Hematopoietic multipotent progenitor cell (in vitro differentiated cells): Measurements from ENCODE around the gene AKR1C4. TPM values are rescaled to one million over a fixed set of nuclear protein-coding genes. Genes with fewer than 3 reads are reported as not detected.

ENCODE experiments used
- DNase-seq, 3 donors: peaks; one replicate each; pipeline ENCODE4 v3.0.0-alpha.2; 2011 to 2015; ENCODE audit warnings: low read depth in 2 of 3, low spot score in 2 of 3
- total RNA-seq: library from RNA; depleted of rRNA; stranded (reverse); fragments of >200 nt; gene quantifications from one replicate; pipeline ENCODE4 v1.2.3, GENCODE V29; 2012

The AKR1C4 gene
- total RNA-seq, 1 donor = not detected

DNA sequence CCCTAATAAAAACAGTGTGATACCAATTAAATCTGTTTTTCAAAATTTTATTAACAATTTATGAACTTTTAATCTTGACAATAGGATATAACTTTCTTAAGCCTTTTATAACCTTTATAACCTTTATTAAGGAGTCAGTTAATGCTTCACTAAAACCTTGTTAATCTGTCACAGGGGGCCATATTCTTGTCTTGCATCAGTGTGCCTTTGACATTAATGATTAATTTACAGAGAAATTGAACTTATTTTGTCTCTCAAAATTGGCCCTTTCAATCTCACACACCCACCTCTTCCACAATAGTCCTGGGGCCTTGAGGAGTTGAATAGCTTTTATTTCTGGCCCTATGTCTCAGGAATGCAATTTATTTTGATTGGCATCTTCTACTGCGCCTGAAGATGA, 68.5 kb downstream of the AKR1C4 start:
- DNase-seq = no peak

DNA sequence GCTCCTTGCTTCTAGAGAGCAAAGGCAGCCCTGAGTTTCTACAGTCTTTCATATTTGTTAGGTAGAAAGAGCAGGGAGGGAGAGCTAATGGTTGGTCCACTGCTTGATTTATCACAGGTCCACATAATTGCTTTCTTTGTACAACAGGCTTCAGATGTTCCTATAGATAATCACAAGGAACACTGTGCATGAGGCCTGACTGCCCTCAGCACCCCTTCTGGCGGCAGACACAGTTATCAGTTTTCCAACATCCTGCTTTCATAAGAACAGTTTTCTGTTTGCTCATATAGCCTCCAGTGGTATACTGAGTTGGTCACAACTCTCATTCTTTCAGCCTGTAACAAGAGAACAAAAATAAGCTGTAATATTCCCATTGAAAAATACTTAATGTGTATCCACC, 69.7 kb downstream of the AKR1C4 start:
- no peak for DNase-seq

DNA sequence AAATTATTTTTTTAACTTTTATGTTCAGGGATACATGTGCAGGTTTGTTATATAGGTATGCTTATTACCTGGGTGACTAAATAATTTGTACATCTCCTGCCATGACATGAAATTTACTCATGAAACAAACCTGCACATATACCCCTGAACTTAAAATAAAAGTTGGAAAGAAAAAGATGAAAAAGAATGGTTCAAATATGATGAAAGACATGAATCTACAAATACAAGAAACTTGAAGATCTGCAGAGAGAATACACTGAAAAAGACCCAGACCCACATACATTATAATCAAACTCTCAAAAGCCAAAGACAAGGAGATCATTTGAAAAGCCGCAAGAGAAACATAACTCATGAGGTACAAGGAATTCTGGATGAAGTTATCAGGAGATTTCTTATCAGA, 70.2 kb downstream of the AKR1C4 start:
- no peak for DNase-seq

DNA sequence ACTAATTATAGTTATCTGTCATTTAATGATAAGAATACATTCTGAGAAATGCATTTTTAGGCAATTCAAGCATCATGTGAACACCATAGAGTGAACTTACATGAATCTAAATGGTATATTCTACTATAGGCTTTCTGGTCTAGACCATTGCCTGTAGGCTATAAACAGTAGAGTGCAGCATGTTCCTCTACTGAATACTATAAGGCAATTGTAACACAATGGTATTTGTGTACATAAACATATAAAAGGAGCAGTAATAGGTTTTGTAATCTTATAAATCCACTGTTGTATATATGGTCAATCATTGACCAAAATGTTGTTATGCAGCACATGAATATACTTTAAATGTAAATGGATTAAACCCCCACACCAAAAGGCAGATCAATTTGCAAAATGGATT, 71.6 kb downstream of the AKR1C4 start:
- no peak for DNase-seq

Other genes with a start within 250 kb of the AKR1C4 start
- gene AKR1C1, start 233.4 kb upstream of the AKR1C4 start, total RNA-seq = 6.7 TPM
- 1.3 TPM for gene AKR1C2, start 193.0 kb upstream of the AKR1C4 start, total RNA-seq
- gene AKR1C3, start 102.4 kb upstream of the AKR1C4 start, total RNA-seq = 121 TPM
- gene AKR1C8, start 11.7 kb upstream of the AKR1C4 start, total RNA-seq = under 0.01 TPM
- not detected for gene UCN3, start 168.1 kb downstream of the AKR1C4 start, total RNA-seq
- 1.3 TPM for gene TUBAL3, start 208.0 kb downstream of the AKR1C4 start, total RNA-seq
- gene NET1, start 215.7 kb downstream of the AKR1C4 start, total RNA-seq = 31.5 TPM